Measurements from ENCODE around the gene HDLBP. TPM values are rescaled to one million over a fixed set of nuclear protein-coding genes. Genes with fewer than 3 reads are reported as not detected.
A peak's percentile ranks its signal among the peaks of the same experiment; 100 is the strongest.

Gene HDLBP, protein sequence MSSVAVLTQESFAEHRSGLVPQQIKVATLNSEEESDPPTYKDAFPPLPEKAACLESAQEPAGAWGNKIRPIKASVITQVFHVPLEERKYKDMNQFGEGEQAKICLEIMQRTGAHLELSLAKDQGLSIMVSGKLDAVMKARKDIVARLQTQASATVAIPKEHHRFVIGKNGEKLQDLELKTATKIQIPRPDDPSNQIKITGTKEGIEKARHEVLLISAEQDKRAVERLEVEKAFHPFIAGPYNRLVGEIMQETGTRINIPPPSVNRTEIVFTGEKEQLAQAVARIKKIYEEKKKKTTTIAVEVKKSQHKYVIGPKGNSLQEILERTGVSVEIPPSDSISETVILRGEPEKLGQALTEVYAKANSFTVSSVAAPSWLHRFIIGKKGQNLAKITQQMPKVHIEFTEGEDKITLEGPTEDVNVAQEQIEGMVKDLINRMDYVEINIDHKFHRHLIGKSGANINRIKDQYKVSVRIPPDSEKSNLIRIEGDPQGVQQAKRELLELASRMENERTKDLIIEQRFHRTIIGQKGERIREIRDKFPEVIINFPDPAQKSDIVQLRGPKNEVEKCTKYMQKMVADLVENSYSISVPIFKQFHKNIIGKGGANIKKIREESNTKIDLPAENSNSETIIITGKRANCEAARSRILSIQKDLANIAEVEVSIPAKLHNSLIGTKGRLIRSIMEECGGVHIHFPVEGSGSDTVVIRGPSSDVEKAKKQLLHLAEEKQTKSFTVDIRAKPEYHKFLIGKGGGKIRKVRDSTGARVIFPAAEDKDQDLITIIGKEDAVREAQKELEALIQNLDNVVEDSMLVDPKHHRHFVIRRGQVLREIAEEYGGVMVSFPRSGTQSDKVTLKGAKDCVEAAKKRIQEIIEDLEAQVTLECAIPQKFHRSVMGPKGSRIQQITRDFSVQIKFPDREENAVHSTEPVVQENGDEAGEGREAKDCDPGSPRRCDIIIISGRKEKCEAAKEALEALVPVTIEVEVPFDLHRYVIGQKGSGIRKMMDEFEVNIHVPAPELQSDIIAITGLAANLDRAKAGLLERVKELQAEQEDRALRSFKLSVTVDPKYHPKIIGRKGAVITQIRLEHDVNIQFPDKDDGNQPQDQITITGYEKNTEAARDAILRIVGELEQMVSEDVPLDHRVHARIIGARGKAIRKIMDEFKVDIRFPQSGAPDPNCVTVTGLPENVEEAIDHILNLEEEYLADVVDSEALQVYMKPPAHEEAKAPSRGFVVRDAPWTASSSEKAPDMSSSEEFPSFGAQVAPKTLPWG (N-terminal part only)
- 1,000 to 10,000 TPM in 5 of 6 experiments, 100 to 1,000 TPM in 1; 991 to 1,153 (median 1,104) TPM for total RNA-seq (2021; fragmentation: NEBNext Ultra II Directional; extraction: Animal tissue kit (Norgen Biotek cat#: 25700))
- long read RNA-seq, full-length matches to known transcripts, result 210 of 622 reads
- long read RNA-seq, partial matches to known transcripts, result 360 of 622 reads
- long read RNA-seq, other reads (novel, unspliced or antisense), result 52 of 622 reads

DNA sequence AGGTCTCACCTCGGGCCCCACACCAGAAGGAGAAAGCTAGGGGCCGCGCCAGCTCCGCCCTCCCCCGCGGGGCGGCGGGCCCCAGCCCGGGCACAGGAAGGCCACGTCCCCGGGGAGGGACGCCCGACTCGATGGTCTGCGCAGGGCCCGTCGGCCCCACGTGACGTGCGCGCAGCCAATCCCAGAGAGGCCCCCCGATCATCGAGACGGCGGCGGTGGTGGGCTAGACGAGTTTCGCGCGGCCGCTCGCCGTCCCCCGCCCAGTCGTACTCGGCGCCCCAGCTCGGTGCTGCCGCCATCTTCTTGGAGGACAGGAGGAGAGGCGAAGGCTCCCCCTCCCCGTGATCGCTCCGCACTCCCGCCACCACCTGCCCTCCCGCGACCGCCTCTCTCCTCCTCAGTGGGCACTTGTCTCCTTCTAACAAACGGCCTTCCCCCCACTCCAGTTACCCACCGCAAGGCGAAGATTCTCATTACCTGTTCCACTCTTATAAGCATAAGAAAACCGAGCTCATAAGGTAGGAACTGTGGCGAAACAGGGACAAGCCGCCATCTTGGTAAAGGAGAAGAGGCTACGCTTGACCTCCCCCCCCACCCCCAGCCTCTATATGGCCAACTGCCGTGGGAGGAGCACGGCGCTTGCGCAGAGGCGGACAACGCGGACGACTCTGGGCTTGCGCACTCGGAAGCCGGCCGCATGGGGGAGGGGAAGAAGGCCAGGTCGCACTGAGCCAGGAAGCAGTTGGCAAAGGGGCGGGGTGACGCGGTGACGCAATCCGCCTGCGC, at the start of gene HDLBP:
Gene HDLBP, minus strand, starts transcription at position 580 of the 786 bp plus-strand sequence. CDS start 48,803 bp downstream, outside the sequence.
- peak; percentile 98 for DNase-seq
- Mint-ChIP-seq H3K27ac (peak within 1 kb of the TSS; percentile 100), H3K27me3 (ENCODE audit: insufficient read depth) (peaks cover 4% of the 10 kb centered on the region), H3K9me3 (no peaks in the 10 kb centered on the region), H3K4me1 (ENCODE audit: low read depth) (peaks cover 72% of the 10 kb centered on the region), H3K4me3 (peak within 1 kb of the TSS; percentile 100), H3K36me3 (ENCODE audit: low read depth) (peaks cover 53% of the 10 kb centered on the region)
- TF ChIP-seq, protein P1, sequence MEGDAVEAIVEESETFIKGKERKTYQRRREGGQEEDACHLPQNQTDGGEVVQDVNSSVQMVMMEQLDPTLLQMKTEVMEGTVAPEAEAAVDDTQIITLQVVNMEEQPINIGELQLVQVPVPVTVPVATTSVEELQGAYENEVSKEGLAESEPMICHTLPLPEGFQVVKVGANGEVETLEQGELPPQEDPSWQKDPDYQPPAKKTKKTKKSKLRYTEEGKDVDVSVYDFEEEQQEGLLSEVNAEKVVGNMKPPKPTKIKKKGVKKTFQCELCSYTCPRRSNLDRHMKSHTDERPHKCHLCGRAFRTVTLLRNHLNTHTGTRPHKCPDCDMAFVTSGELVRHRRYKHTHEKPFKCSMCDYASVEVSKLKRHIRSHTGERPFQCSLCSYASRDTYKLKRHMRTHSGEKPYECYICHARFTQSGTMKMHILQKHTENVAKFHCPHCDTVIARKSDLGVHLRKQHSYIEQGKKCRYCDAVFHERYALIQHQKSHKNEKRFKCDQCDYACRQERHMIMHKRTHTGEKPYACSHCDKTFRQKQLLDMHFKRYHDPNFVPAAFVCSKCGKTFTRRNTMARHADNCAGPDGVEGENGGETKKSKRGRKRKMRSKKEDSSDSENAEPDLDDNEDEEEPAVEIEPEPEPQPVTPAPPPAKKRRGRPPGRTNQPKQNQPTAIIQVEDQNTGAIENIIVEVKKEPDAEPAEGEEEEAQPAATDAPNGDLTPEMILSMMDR (IDR thresholded peaks at IDR 0.05), result peak; percentile 56; the same call in 1 of the 2 replicates

DNA sequence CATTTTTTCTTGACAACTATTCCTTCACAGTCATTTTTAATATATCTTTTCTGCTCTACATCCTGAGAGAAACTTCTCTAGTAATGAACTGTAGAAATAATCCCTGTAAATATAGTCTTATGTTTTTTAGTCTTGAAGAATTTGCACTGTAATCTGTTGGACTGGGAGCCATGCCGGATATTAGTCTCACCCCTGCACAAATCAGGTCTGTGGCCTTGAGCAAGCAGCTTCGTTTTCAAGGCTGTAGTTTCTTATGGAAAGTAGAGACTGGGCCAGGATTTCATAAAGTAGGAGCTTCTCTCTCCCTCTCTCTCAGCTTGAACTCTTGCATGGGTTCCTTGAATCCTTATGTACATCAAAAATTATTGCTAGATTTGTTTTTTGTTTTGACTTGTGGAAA, 49.3 kb upstream of the HDLBP start:
- H3K9me3 Mint-ChIP-seq, result no peaks in the 10 kb centered on the region
- no peak overlapping the region for H3K27ac Mint-ChIP-seq
- TF ChIP-seq, protein P1 (IDR thresholded peaks at IDR 0.05), result no peak
- peaks cover 10% of the 10 kb centered on the region for H3K36me3 Mint-ChIP-seq (ENCODE audit: low read depth)
- H3K4me3 Mint-ChIP-seq, result no peak overlapping the region
- no peaks in the 10 kb centered on the region for H3K27me3 Mint-ChIP-seq (ENCODE audit: insufficient read depth)
- DNase-seq, result no peak
- peaks cover 49% of the 10 kb centered on the region for H3K4me1 Mint-ChIP-seq (ENCODE audit: low read depth)

DNA sequence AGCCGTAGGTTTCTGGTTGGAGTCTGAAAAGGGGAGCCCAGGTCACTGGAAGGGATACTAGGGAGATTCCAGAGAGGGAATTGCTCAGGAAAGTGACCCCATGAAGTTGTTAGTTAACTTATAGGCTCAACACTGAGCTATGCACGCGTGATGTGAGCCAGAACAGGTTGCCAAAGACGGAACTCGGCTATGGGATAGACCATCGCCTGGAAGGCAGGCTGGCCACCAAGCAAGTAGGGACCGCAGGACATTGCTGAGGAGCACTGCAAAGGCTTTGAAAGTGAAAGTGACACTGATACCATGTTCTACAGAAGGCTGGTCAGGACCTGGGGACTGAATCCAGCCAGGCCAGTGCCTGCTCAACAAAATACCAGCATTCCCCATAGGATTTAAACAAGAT, 48.0 kb upstream of the HDLBP start:
- DNase-seq, result no peak
- TF ChIP-seq, protein P1 (IDR thresholded peaks at IDR 0.05), result no peak
- Mint-ChIP-seq H3K4me1 (ENCODE audit: low read depth) (peaks cover 53% of the 10 kb centered on the region), H3K36me3 (ENCODE audit: low read depth) (peaks cover 10% of the 10 kb centered on the region), H3K9me3 (no peaks in the 10 kb centered on the region), H3K27me3 (ENCODE audit: insufficient read depth) (no peaks in the 10 kb centered on the region), H3K4me3 (no peak overlapping the region), H3K27ac (no peak overlapping the region)

DNA sequence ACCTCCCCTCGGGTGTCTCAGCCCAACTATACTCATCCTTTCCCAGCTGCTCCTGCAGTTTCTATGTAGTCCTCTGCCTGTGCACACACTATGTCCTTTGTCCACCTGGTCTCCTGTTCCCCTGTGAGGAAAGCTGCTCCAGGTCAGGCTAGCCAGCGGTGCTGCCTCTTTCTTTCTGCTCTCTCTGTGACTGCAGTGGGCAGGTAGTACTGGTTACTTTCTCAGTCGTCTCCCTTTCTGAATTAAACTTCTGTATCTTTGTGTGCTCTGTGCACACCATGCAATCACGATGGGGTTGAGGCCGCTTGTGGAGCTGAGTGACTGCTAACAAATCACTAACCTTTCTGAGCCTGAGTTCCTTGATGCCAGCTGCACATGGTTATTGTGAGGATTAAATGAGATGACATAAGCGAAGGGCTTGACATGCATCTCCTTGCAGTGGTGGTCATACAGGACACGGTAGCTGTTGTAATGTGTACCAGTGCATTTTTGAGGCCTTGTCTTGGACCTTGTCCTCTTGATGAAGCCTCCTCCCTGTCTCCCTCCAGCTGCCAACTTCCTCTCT, 44.1 kb upstream of the HDLBP start:
- H3K9me3 Mint-ChIP-seq, result no peaks in the 10 kb centered on the region
- peak overlapping the region; percentile 4; the same call in 1 of the 2 replicates for H3K27ac Mint-ChIP-seq
- no peak overlapping the region for H3K4me3 Mint-ChIP-seq
- no peak for DNase-seq
- peaks cover 59% of the 10 kb centered on the region for H3K4me1 Mint-ChIP-seq (ENCODE audit: low read depth)
- TF ChIP-seq, protein P1 (IDR thresholded peaks at IDR 0.05), result no peak
- peaks cover 2% of the 10 kb centered on the region; the same call in 1 of the 2 replicates for H3K27me3 Mint-ChIP-seq (ENCODE audit: insufficient read depth)
- H3K36me3 Mint-ChIP-seq (ENCODE audit: low read depth), result peaks cover 14% of the 10 kb centered on the region

All from HFFc6 (cell line).